Fibroblast of pulmonary artery (primary cell): ENCODE measurements around the gene PTPRD.

ENCODE experiments used
- DNase-seq: peaks from one replicate; pipeline ENCODE4 v3.0.0-alpha.2; 2010; ENCODE audit warnings: low read depth
- H3K4me3 ChIP-seq: replicated peaks from 2 replicates; pipeline ENCODE4 v1.5.1; 2011; ENCODE audit warnings: low read depth, mild to moderate bottlenecking, control low read depth, low read length, moderate library complexity
- CTCF ChIP-seq: IDR thresholded peaks from 2 replicates; pipeline ENCODE4 v1.5.1; 2011; ENCODE audit warnings: mild to moderate bottlenecking, control low read depth, low read length, inconsistent platforms; ENCODE audit errors: missing control alignments

The PTPRD gene

GRCh38 chr9:8437876-8438275, 2174.9 kb downstream of the PTPRD start:
- DNase-seq: no peak
- no peak for TF ChIP-seq CTCF
- H3K4me3 ChIP-seq: no peak overlapping the region

- no peak overlapping the region for H3K4me3 ChIP-seq
- no peak for TF ChIP-seq CTCF
- DNase-seq: no peak
Observed at GRCh38 chr9:8437259-8437658, 2175.5 kb downstream of the PTPRD start.

- no peak for TF ChIP-seq CTCF
- DNase-seq: no peak
Observed at GRCh38 chr9:8436786-8437185, 2176.0 kb downstream of the PTPRD start.

GRCh38 chr9:8434621-8435020, 2178.2 kb downstream of the PTPRD start:
- no peak overlapping the region for H3K4me3 ChIP-seq
- no peak for DNase-seq
- no peak for TF ChIP-seq CTCF

More at GRCh38 chr9:8436786-8437185, 2176.0 kb downstream of the PTPRD start:
- H3K4me3 ChIP-seq: no peak overlapping the region

- no peak for DNase-seq
- H3K4me3 ChIP-seq: no peak overlapping the region
- no peak for TF ChIP-seq CTCF
Observed at GRCh38 chr9:8432224-8432623, 2180.6 kb downstream of the PTPRD start.

- H3K4me3 ChIP-seq: no peak overlapping the region
- DNase-seq: no peak
- TF ChIP-seq CTCF: no peak
Observed at GRCh38 chr9:8431505-8431904, 2181.3 kb downstream of the PTPRD start.

- no peak for DNase-seq
- no peak overlapping the region for H3K4me3 ChIP-seq
- TF ChIP-seq CTCF: no peak
Observed at GRCh38 chr9:8430945-8431344, 2181.9 kb downstream of the PTPRD start.
